ENCODE measurements around the gene AIF1. TPM values are rescaled to one million over a fixed set of nuclear protein-coding genes. Genes with fewer than 3 reads are reported as not detected.

AIF1 gene
- polyA plus RNA-seq, 3 donors, result 63.3 to 80.6 (median 78.2) TPM

DNA sequence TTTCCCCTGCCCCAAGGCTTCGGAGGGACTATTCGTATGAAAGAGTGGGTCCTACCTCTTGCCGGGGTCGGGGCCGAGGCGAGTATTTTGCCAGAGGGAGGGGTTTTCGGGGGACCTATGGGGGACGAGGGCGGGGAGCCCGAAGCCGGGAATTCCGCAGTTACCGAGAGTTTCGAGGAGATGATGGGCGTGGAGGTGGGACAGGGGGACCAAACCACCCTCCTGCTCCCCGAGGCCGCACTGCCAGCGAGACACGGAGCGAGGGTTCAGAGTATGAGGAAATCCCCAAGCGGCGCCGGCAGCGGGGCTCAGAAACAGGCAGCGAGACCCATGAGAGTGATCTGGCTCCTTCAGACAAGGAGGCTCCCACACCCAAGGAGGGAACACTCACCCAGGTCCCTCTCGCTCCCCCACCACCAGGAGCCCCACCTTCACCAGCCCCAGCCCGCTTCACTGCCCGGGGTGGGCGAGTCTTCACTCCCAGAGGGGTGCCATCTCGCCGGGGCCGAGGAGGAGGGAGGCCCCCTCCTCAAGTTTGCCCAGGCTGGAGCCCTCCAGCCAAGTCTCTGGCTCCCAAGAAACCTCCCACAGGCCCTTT is 16.7 kb downstream of the AIF1 start:
- no peak for DNase-seq (ENCODE audit: extremely low read depth in 1 of 11, low read depth in 9 of 11, low spot score in 4 of 11)

DNA sequence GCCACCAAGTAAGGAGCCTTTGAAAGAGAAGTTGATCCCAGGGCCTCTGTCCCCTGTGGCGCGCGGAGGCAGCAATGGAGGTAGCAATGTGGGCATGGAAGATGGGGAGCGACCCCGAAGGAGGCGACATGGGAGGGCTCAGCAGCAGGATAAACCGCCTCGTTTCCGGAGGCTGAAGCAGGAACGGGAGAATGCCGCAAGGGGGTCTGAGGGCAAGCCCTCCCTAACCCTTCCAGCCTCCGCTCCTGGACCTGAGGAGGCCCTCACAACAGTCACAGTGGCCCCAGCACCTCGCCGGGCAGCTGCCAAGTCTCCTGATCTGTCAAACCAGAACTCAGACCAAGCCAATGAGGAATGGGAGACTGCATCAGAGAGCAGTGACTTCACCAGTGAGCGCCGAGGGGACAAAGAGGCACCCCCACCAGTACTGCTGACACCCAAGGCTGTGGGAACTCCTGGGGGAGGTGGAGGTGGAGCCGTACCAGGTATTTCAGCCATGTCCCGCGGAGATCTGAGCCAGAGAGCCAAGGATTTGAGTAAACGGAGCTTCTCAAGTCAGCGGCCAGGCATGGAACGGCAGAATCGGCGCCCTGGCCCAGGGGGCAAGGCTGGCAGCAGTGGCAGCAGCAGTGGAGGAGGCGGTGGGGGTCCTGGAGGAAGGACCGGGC is 17.4 kb downstream of the AIF1 start:
- DNase-seq (ENCODE audit: extremely low read depth in 1 of 11, low read depth in 9 of 11, low spot score in 4 of 11), result no peak

DNA sequence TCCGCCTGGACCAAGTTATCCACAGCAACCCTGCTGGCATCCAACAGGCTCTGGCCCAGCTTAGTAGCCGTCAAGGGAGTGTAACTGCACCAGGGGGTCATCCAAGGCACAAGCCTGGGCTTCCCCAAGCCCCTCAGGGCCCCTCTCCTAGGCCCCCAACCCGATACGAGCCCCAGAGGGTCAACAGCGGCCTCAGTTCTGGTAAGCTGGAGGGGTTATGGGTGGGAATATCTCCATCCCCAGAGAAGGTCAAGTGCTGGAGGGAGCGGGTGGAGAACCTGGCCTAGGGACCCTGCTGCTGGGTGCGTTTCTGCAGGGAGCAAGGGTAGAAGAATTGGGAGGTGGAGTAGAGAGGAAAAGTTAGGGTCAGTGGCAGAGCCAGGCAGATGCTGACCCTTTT is 18.4 kb downstream of the AIF1 start:
- DNase-seq (ENCODE audit: extremely low read depth in 1 of 11, low read depth in 9 of 11, low spot score in 4 of 11), result no peak

DNA sequence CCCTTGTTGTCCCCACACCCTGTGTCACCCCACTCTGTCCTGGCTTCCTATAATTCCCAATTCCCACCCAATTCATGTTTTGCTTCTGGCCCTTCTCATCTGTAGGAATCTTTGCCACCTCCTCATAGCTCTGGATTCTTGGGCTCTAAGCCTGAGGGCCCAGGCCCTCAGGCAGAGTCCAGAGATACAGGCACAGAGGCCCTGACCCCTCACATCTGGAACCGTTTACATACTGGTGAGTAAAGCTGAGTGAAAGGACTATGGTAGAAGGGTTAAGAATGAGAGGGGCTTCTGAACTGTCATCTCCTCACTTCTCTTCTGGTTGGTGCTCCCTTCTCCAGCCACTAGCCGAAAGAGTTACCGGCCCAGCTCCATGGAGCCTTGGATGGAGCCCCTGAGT is 19.1 kb downstream of the AIF1 start:
- no peak for DNase-seq (ENCODE audit: extremely low read depth in 1 of 11, low read depth in 9 of 11, low spot score in 4 of 11)

DNA sequence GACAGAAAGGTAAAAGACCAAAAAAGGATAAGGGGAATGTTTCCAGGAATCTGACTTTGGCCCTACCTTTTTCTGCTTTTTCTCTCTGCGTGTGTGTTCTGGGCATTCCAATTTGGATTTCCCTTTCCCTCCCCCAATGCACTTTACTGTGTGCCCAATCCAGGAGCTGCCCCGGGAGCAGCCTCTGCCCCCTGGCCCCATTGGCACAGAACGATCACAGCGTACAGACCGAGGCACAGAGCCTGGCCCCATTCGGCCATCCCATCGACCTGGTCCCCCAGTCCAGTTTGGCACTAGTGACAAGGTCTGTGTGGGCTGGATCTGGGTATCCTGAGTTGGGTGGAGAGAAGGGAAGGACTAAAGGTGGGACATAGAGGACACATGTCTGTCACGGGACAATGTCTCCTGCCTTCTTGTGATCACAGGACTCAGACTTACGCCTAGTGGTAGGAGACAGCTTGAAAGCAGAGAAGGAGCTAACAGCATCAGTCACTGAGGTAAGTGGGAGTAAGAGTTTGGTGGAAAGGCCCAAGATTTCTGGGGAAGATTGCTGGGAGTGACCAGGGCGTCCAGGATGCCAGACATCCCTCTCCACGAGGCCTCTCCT is 20.0 kb downstream of the AIF1 start:
- no peak for DNase-seq (ENCODE audit: extremely low read depth in 1 of 11, low read depth in 9 of 11, low spot score in 4 of 11)

DNA sequence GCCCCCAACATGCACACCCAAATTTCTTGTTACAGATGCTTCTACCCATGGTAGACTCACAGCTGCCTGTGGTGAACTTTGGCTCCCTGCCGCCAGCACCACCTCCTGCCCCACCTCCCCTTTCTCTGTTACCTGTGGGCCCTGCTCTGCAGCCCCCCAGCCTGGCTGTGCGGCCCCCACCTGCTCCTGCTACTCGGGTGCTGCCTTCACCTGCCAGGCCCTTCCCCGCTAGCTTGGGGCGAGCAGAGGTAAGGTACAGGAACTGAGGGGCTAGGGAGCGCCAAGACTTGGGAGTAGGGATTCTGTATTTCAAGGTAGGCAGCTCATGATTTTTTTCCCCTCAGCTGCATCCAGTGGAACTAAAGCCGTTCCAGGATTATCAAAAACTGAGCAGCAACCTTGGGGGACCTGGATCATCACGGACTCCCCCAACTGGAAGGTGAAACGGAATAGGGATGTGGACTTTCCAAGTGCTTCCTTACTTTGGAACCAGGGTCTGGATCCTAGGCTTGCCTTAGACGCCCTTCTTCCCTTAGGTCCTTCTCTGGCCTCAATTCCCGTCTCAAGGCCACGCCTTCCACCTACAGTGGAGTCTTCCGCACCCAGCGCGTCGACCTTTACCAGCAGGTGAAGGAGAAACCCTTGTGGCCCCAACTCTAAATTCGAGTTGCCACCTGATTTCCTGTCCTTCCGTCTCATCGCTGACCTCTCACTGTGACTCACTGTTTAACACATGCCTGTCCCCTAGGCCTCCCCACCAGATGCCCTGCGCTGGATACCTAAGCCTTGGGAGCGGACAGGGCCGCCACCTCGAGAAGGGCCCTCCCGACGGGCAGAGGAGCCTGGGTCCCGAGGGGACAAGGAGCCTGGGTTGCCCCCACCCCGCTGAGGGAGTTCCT is 21.9 kb downstream of the AIF1 start:
- DNase-seq (ENCODE audit: extremely low read depth in 1 of 11, low read depth in 9 of 11, low spot score in 4 of 11), result no peak

DNA sequence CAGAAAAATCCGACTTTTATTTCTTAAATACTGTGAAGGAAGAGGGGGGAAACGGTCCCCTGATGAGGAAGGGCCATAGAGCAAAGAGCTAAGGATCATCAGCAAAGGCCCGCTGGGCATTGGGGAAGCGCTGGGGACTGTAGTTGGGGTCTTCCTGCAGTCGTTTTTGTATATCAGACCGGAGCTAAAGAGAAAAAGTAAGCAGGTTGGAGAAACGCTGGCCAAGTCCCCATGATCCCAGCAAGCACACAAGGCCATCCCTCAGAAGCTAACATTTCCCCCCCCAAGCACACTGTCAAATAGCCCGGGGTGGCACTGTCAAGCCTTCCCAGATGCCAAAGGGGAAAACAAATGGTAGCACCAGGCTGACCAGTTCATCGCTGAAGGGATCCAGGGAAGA is 24.0 kb downstream of the AIF1 start:
- no peak for DNase-seq (ENCODE audit: extremely low read depth in 1 of 11, low read depth in 9 of 11, low spot score in 4 of 11)

DNA sequence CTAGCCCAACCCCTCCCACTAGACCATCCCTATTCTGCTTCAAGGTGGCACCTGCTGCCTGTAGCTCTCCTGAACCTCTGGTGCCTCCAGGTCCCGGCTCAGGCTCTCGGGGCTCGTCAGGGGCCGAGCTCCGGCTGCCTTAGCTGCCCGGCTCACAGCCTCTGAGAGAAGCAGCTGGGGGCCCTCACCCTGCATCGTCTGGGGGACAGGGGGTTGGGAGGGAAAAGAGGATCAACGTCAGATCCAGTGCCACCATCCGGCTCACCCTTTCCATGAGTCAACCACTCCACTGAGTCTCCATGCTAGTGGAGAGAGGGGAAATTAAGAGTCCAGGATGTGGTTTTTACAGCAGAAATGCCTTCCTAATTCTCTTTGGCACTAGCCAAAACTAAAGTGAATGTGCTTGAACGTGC is 24.4 kb downstream of the AIF1 start:
- no peak for DNase-seq (ENCODE audit: extremely low read depth in 1 of 11, low read depth in 9 of 11, low spot score in 4 of 11)

DNA sequence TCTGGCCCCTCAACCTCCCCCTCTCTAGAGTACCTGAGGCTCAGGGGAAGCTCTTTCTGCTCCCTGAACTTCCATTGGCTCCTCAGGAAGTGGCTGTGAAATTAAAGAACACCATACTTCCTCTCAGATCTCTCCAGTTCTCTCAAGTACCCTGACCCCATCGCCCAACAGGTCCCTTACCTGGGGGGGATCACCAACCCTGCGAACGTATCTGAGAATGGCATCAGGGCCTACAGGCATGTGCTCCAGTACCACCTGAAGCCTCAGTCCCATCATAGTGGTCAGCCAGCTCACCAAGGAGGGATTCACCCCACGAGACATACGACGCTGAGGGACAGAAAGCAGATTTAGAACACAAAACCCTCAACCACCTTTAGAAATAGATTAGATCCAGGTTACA is 25.6 kb downstream of the AIF1 start:
- no peak for DNase-seq (ENCODE audit: extremely low read depth in 1 of 11, low read depth in 9 of 11, low spot score in 4 of 11)

DNA sequence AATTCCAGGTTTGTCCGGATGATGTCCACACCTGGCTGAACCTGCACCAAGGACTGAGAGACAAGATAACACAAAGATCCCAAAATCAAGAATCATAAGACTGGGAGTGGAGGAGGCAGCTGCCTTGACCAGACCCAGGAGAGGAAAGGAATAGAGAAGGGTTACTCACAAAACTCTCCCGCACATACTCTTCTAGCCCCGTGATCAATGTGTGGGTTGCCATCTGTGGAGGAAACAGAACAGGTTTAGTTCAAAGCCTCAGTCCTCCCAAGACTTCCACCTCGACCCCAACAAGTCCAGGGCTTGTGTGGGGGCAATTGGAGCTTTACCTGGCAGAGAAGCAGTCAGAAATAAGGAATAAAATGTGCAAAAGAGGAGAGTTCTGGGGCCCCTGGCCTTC is 26.3 kb downstream of the AIF1 start:
- no peak for DNase-seq (ENCODE audit: extremely low read depth in 1 of 11, low read depth in 9 of 11, low spot score in 4 of 11)

DNA sequence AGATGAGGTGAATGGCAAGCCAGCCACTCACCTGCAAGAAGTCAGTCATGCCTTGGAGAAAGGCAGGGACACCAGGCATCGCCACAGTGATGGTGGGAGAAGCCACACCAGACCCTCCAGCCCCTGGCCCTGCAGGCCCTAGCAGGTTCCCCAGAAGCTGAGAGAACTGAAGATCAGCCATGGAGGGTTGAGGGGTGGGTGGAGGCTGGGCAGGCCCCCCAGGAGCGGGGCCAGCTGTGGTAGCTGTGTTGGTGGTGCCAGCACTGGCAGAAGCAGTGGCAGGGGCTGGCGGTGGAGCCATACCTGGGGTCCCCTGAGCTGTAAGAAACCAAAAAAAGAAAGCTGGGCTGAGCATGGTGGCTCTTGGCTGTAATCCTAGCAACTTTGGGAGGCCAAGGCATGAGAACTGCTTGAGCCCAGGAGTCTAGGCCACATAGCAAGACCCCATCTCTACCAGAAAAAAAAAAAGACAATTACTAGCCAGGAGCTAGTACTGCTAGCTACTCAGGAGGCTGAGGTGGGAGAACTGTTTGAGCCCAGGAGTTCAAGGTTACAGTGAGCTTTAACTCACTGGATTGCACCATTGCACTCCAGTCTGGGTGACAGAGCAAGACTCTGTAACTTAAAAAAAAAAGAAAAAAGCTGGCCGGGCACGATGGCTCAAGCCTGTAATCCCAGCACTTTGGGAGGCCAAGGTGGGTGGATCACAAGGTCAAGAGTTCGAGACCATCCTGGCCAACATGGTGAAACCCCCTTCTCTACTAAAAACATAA is 27.9 kb downstream of the AIF1 start:
- DNase-seq (ENCODE audit: extremely low read depth in 1 of 11, low read depth in 9 of 11, low spot score in 4 of 11), result no peak

DNA sequence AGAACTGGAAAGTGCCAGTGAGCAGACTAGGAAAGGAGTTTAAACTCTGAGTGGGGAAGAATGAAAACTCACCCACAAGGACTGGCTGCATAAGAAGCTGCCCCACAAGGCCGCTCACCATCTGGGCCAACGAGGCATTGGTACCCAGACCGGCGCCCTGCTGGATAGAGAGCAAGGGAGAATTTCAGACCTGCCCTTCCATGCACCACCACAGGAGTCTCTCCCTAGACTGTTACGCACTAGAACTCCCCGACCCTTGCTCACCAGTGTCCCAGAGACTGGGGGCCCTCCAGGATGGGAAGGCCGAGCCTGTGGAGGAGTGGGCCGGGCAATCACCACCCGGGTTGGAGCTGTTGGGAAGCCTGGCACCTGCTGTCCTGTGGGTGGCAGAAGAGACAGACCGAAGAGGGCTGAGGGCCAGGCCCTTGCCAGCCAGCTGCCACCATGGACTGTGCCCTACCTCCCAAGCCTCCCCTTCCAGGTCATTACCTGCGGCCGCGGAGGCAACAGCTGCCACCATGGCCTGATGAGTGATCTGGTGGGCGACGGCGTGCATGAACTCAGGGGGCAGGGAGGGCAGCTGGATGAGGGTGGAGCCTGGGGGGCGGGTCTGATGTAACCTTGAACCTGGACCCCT is 28.9 kb downstream of the AIF1 start:
- DNase-seq (ENCODE audit: extremely low read depth in 1 of 11, low read depth in 9 of 11, low spot score in 4 of 11), result no peak

DNA sequence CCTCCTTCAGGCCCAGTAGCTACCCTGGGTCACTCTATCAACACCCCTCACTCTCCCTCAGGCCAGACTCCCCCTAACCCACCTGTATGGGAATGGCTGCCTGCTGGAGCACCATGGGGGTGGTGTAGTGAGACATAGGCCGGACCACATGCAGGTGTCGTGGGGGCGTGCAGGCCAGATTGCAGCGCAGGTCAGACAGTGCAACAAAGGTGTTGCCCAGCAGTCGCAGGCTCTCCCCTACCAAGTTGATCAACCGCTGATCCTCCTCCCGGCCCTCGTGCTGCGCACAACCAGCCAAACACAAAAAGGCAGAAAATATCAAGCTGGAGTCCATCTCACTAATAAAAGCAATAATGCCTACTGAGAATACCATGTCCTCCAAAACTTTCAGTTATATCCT is 30.3 kb downstream of the AIF1 start:
- DNase-seq (ENCODE audit: extremely low read depth in 1 of 11, low read depth in 9 of 11, low spot score in 4 of 11), result no peak

DNA sequence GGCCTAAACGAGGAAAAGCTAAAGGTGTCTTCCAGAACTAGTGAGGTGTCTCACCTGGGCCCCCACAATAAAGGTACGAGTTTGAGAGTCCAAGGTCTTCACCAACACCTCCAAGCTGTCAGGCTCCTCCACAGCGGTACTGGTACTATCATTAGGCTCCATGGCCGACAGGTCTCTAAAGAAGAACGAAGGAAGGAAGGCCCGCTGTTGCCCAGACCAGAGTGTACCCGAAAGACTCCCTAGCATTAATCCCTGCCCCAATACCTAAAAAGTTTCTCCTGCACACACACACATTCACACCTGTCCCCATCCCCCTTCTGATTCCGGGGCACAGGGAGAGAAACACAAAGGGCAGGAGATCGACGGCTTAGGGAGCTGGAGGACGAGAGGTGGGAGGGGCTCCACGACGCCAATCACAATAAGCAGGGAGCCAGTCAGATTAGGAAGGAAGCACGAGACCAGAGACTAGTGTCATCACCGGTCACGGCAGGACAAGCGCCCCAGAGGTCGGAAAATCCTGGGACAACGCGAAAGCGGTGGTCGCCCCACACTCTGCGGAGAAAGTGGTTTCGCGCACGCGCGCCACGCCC is 36.7 kb downstream of the AIF1 start:
- DNase-seq (ENCODE audit: extremely low read depth in 1 of 11, low read depth in 9 of 11, low spot score in 4 of 11), result peak in 8 of 11 donors; percentile 42 to 77 (median 60)

DNA sequence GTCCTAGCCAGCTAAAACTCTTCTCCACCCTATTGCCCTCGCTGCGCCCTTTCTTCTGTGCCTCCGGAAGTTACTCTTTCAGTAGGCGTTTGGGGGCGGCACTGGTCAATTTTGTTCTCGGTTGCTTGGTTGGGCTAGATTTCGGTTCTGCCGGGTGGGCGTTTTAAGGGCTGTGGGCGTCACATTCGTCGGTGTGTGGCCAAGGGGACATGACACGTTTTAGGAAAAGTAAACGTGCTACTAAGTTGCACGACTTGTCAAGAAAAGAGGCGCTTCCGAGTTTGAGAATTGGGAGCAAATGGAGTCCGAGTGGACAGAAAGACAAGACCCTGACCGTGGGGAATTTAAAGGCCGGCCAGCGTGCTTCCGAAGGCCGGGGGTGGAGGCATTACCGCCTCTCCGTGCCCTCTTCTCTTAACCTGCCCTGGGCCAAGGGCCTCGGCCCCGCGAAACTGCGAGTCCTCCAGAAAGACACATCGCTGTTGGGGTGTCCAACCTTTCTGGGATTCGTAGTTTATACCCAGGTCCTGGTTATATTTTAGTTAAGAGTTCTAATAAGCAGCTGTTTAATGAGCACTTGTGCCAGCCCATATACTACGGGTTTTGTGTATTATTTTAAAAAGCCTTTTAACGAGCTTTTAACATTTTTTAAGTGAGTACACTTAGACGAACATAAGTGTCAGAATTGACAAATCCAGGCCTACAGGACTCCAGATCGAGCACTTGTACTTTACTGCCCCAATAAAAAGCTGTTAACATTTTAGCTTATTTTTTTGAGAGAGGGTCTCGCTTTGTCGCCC is 38.1 kb downstream of the AIF1 start:
- DNase-seq (ENCODE audit: extremely low read depth in 1 of 11, low read depth in 9 of 11, low spot score in 4 of 11), result peak in 6 of 11 donors; percentile 84 to 94 (median 93)

DNA sequence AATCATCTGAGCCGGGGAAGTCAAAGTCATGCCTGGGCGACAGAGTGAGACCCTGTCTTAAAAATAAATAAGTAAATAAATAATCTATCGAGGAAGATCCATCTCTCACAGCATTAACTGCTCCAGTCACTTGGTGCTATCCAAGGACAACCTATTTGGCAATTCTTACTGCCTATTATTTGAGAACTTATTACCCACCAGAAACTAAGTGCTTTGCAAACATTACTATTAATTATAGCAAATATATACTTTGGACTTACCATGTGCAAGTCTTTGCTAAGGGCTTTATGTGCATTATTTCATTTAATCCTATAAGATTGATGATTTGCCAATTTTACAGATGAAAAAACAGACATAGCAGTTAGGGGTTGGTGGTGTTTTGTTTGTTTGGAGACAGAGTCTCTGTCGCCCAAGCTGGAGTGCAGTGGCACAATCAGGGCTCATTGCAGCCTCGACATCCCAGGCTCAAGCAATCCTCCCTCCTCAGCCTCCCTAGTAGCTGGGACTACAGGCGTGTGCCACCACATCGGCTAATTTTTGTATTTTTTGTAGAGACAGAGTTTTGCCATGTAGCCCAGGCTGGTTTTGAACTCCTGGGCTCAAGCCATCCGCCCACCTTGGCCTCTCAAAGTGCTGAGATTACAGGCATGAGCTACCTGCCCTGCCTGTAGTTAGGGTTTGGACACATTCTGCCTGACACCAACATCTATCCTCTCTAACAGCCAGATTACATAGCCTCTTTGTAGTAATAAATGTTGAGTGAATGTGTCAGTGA is 39.7 kb downstream of the AIF1 start:
- no peak for DNase-seq (ENCODE audit: extremely low read depth in 1 of 11, low read depth in 9 of 11, low spot score in 4 of 11)
